B cell (primary cell): ENCODE results near the gene SLC24A3. TPM values are rescaled to one million over a fixed set of nuclear protein-coding genes. Genes with fewer than 3 reads are reported as not detected.

Experiments
- ATAC-seq: fragments of 200-7000 bp; cut with Tn5 transposase; one replicate; pipeline ENCODE4 v1.10.0; 2021; ENCODE audit warnings: low read depth, mild to moderate bottlenecking, moderate number of reproducible peaks, moderate library complexity
- CTCF ChIA-PET: fragments of 350-600 bp; sonication (Branson Sonifier 250); formaldehyde crosslinking; loops from one replicate; lab custom pipeline; 2021; ENCODE audit warnings: antibody characterized with exemption, inconsistent platforms; lab: Charles Lee
- POLR2A ChIA-PET: fragments of 350-600 bp; sonication (Branson Sonifier 250); formaldehyde crosslinking; loops from one replicate; lab custom pipeline; 2021; ENCODE audit warnings: antibody characterized with exemption; lab: Charles Lee
- DNase-seq: peaks from one replicate; pipeline ENCODE4 v3.0.0; 2013
- H2AFZ ChIP-seq: 2 replicates; pipeline ENCODE4 v1.6.1; 2012; ENCODE audit warnings: mild to moderate bottlenecking, low read depth, low read length; ENCODE audit not compliant: insufficient read depth, poor library complexity, severe bottlenecking
- H3K27ac ChIP-seq, 2 donors: 1 replicate in 1 of 2; 2 replicates in 1 of 2; pipeline ENCODE4 v1.5.1; 2012 to 2013; ENCODE audit warnings: low read length in 2 of 2, mild to moderate bottlenecking in 2 of 2, moderate library complexity in 1 of 2
- H3K27me3 ChIP-seq, 4 experiments: fragments of 200-600 bp in 1 of 4; sonication (generic) in 1 of 4; replicated peaks in 1 of 4; 1 replicate in 2 of 4; 2 replicates in 2 of 4; pipeline versions ENCODE4 v1.6.1 to v1.7.0; 2013 to 2016; ENCODE audit warnings: low read length in 3 of 4, mild to moderate bottlenecking in 2 of 4, mixed read lengths in 1 of 4, moderate library complexity in 1 of 4; ENCODE audit not compliant: insufficient read depth in 4 of 4, control insufficient read depth in 3 of 4; ENCODE audit errors: control extremely low read depth in 1 of 4
- H3K36me3 ChIP-seq, 2 experiments: replicated peaks in 1 of 2; 1 replicate in 1 of 2; 2 replicates in 1 of 2; pipeline versions ENCODE4 v1.6.1 to v1.7.1; 2013; ENCODE audit warnings: low read length in 1 of 2; ENCODE audit not compliant: insufficient read depth in 2 of 2, control insufficient read depth in 1 of 2; ENCODE audit errors: control extremely low read depth in 1 of 2, extremely low read depth in 1 of 2
- H3K4me1 ChIP-seq, 2 donors: fragments of 200-600 bp in 1 of 2; sonication (generic) in 1 of 2; 1 replicate in 1 of 2; 2 replicates in 1 of 2; pipeline versions ENCODE4 v1.5.1 to v1.6.1; 2013 to 2017; ENCODE audit warnings: low read length in 2 of 2; ENCODE audit not compliant: control insufficient read depth in 2 of 2, insufficient read depth in 2 of 2
- H3K4me2 ChIP-seq: replicated peaks from 2 replicates; pipeline ENCODE3; 2012; ENCODE audit warnings: mild to moderate bottlenecking, low read depth, low read length; ENCODE audit not compliant: poor library complexity, severe bottlenecking
- H3K4me3 ChIP-seq, 5 experiments: fragments of 200-600 bp in 1 of 5; sonication (generic) in 1 of 5; 1 replicate in 3 of 5; 2 replicates in 2 of 5; pipeline versions ENCODE4 v1.5.1 to v1.7.0; 2011 to 2016; ENCODE audit warnings: low read length in 4 of 5, mild to moderate bottlenecking in 4 of 5, low read depth in 2 of 5, control low read depth in 1 of 5, moderate library complexity in 1 of 5; ENCODE audit not compliant: insufficient read depth in 1 of 5; ENCODE audit errors: control extremely low read depth in 1 of 5, extremely low read depth in 1 of 5
- H3K79me2 ChIP-seq: fragments of 200-600 bp; sonication (generic); one replicate; pipeline ENCODE4 v1.6.0; 2016; ENCODE audit warnings: low read length; ENCODE audit not compliant: control insufficient read depth, insufficient read depth
- H3K9ac ChIP-seq: fragments of 200-600 bp; sonication (generic); 2 replicates; pipeline ENCODE4 v1.6.1; 2017; ENCODE audit warnings: mild to moderate bottlenecking, low read length, moderate library complexity
- H3K9me3 ChIP-seq, 3 donors: one replicate each; pipeline versions ENCODE4 v1.6.1 to v1.7.1; 2013; ENCODE audit warnings: low read length in 2 of 3; ENCODE audit not compliant: control insufficient read depth in 2 of 3, insufficient read depth in 1 of 3; ENCODE audit errors: control extremely low read depth in 1 of 3
- H4K20me1 ChIP-seq: 2 replicates; pipeline ENCODE4 v1.6.0; 2012; ENCODE audit warnings: mild to moderate bottlenecking, low read length; ENCODE audit not compliant: insufficient read depth, control insufficient read depth, poor library complexity, severe bottlenecking
- H3K27ac Mint-ChIP-seq: one replicate; pipeline ENCODE4 v1.8.0; 2021; ENCODE audit warnings: mixed read lengths
- H3K27me3 Mint-ChIP-seq: one replicate; pipeline ENCODE4 v1.8.0; 2021; ENCODE audit warnings: mixed read lengths
- H3K4me1 Mint-ChIP-seq: one replicate; pipeline ENCODE4 v1.8.0; 2021; ENCODE audit warnings: mixed read lengths
- H3K4me3 Mint-ChIP-seq: one replicate; pipeline ENCODE4 v1.8.0; 2021; ENCODE audit warnings: mixed read lengths
- H3K9me3 Mint-ChIP-seq: one replicate; pipeline ENCODE4 v1.8.0; 2022; ENCODE audit warnings: mixed read lengths; ENCODE audit not compliant: insufficient read depth
- CTCF ChIP-seq: fragments of 200-600 bp; IDR thresholded peaks from one replicate; pipeline ENCODE4 v1.8.0; 2022; ENCODE audit warnings: antibody characterized with exemption, mild to moderate bottlenecking
- EZH2 ChIP-seq: IDR thresholded peaks from 2 replicates; pipeline ENCODE4 v1.6.1; 2012; ENCODE audit warnings: borderline replicate concordance, low read depth, mild to moderate bottlenecking, moderate library complexity, low read length; ENCODE audit not compliant: insufficient read depth, poor library complexity, severe bottlenecking
- WGBS: methylation state at CpG from one replicate; pipeline ENCODE4 v1.1.5; 2013; ENCODE audit warnings: missing lambda C conversion rate; ENCODE audit not compliant: insufficient coverage; 5-methylcytosine and 5-hydroxymethylcytosine counted together
- intact Hi-C: fragments of 100-400 bp; cut with micrococcal nuclease; formaldehyde crosslinking; loops from one replicate; pipeline ENCODE4 v1.10.0; 2022
- polyA plus RNA-seq: library from polyadenylated mRNA; depleted of rRNA; stranded (reverse); fragments of >200 nt; gene quantifications from 2 replicates; pipeline ENCODE4 v1.2.3, GENCODE V29; 2012
- total RNA-seq, 2 donors: library from RNA; stranded (reverse); fragments of 120-200 nt in 1 of 2; gene quantifications; 1 replicate in 1 of 2; 2 replicates in 1 of 2; pipeline versions ENCODE4 v1.2.3 to v1.2.4, GENCODE V29; 2013 to 2022

Gene SLC24A3
- total and polyA plus RNA-seq, 2 donors (not counting 1 experiment from before 2014, with no cell fraction given): not detected

- Mint-ChIP-seq H3K9me3 (no peaks in the 10 kb centered on the region), H3K4me3 (no peak overlapping the region), H3K27me3 (peaks cover 10% of the 10 kb centered on the region), H3K4me1 (no peaks in the 10 kb centered on the region), H3K27ac (no peak overlapping the region)
- Histone ChIP-seq H3K4me1 (no peaks in the 10 kb centered on the region), H3K9me3 (no peaks in the 10 kb centered on the region), H2AFZ (no peak overlapping the region), H3K27me3 (no peaks in the 10 kb centered on the region), H3K4me2 (no peak overlapping the region), H3K36me3 (no peaks in the 10 kb centered on the region), H3K4me3 (no peak overlapping the region), H3K79me2 (no peaks in the 10 kb centered on the region), H4K20me1 (no peaks in the 10 kb centered on the region), H3K27ac (no peak overlapping the region), H3K9ac (no peak overlapping the region)
- intact Hi-C loops: no loop called here
- WGBS: no CpG with 5 or more reads among the region's 2 CpGs
- no peak for DNase-seq
- CTCF ChIA-PET: no interaction called here
- TF ChIP-seq EZH2 (no peak), CTCF (no peak)
- POLR2A ChIA-PET: no interaction called here
- ATAC-seq: no peak
Measured at GRCh38 chr20:19527509-19527908, 315.1 kb downstream of the SLC24A3 start.

- intact Hi-C loops: no loop called here
- H3K36me3 ChIP-seq: no peaks in the 10 kb centered on the region
Measured at GRCh38 chr20:19528286-19529030, 316.0 kb downstream of the SLC24A3 start.

More at GRCh38 chr20:19528286-19529030, 316.0 kb downstream of the SLC24A3 start:
- no peak overlapping the region for H3K27ac ChIP-seq
- Mint-ChIP-seq H3K4me3 (no peak overlapping the region), H3K27me3 (peaks cover 10% of the 10 kb centered on the region), H3K27ac (no peak overlapping the region), H3K9me3 (no peaks in the 10 kb centered on the region), H3K4me1 (no peaks in the 10 kb centered on the region)
- ATAC-seq (no peak), DNase-seq (no peak)
- no peak for TF ChIP-seq EZH2
- TF ChIP-seq CTCF: no peak
- no peak overlapping the region for H3K4me3 ChIP-seq
- CTCF ChIA-PET: no interaction called here
- H3K79me2 ChIP-seq: no peaks in the 10 kb centered on the region
- POLR2A ChIA-PET: no interaction called here
- H2AFZ ChIP-seq: no peak overlapping the region
- 84% methylated on average over 4 of the region's 5 CpGs for WGBS
- H3K9me3 ChIP-seq: no peaks in the 10 kb centered on the region
- no peaks in the 10 kb centered on the region for H3K27me3 ChIP-seq
- no peaks in the 10 kb centered on the region for H3K4me1 ChIP-seq
- no peak overlapping the region for H3K9ac ChIP-seq
- no peaks in the 10 kb centered on the region for H4K20me1 ChIP-seq
- H3K4me2 ChIP-seq: no peak overlapping the region
